Thyroid gland (tissue), 4 donors: ENCODE results near the gene GOT2. TPM values are rescaled to one million over a fixed set of nuclear protein-coding genes. Genes with fewer than 3 reads are reported as not detected.
A peak's percentile ranks its signal among the peaks of the same experiment; 100 is the strongest.
"Not testable (repeated sequence)": the region's sequence is repeated elsewhere in the genome, so short reads cannot be mapped to it uniquely, and the experiment has no call there.

Experiments used
- DNase-seq, 2 donors: peaks; one replicate each; pipeline ENCODE4 v3.0.0-alpha.2; 2019
- H3K27ac ChIP-seq, 3 donors: fragments of 200-600 bp; sonication (generic); 1 replicate in 2 of 3; 2 replicates in 1 of 3; pipeline ENCODE4 v1.5.1; 2016 to 2019; ENCODE audit warnings: mild to moderate bottlenecking in 1 of 3, moderate library complexity in 1 of 3
- H3K27me3 ChIP-seq: fragments of 200-600 bp; sonication (generic); one replicate; pipeline ENCODE4 v1.5.1; 2019
- H3K36me3 ChIP-seq, 2 donors: fragments of 200-600 bp; sonication (generic); one replicate each; pipeline ENCODE4 v1.5.1; 2016 to 2019
- H3K4me1 ChIP-seq, 2 donors: fragments of 200-600 bp; sonication (generic); one replicate each; pipeline ENCODE4 v1.5.1; 2017 to 2019
- H3K4me3 ChIP-seq, 3 donors: fragments of 200-600 bp; sonication (generic); replicated peaks in 1 of 3; 1 replicate in 2 of 3; 2 replicates in 1 of 3; pipeline ENCODE4 v1.5.1; 2016; ENCODE audit warnings: mild to moderate bottlenecking in 1 of 3
- H3K9me3 ChIP-seq: fragments of 200-600 bp; sonication (generic); one replicate; pipeline ENCODE4 v1.5.1; 2017
- POLR2A ChIP-seq, 2 donors: fragments of 450-650 bp; IDR thresholded peaks; one replicate each; pipeline ENCODE4 v1.6.1; 2017; ENCODE audit warnings: antibody characterized with exemption in 2 of 2, mild to moderate bottlenecking in 2 of 2, moderate library complexity in 1 of 2
- WGBS, 2 donors: methylation state at CpG; one replicate each; pipeline ENCODE4 v1.1.5; 2017; 5-methylcytosine and 5-hydroxymethylcytosine counted together
- intact Hi-C: fragments of 100-400 bp; cut with DNase I; formaldehyde crosslinking; loops from one replicate; pipeline ENCODE4 v1.15.1; 2023
- total RNA-seq, 4 donors: library from RNA; depleted of rRNA; stranded (reverse); fragments of >200 nt; gene quantifications; one replicate each; pipeline ENCODE4 v1.2.3, GENCODE V29; 2016
- TF ChIP-seq, protein P1 (sequence below), 6 experiments: fragments of 200-600 bp in 3 of 6; fragments of 450-650 bp in 3 of 6; sonication (generic) in 3 of 6; IDR thresholded peaks; one replicate each; pipeline ENCODE4 v1.5.1; 2016 to 2019; ENCODE audit warnings: antibody characterized with exemption in 6 of 6, mild to moderate bottlenecking in 2 of 6, inconsistent platforms in 1 of 6, moderate library complexity in 1 of 6

The GOT2 gene
- total RNA-seq, 4 donors from 2014 or later: 65.4 to 129 (median 93.4) TPM

DNA sequence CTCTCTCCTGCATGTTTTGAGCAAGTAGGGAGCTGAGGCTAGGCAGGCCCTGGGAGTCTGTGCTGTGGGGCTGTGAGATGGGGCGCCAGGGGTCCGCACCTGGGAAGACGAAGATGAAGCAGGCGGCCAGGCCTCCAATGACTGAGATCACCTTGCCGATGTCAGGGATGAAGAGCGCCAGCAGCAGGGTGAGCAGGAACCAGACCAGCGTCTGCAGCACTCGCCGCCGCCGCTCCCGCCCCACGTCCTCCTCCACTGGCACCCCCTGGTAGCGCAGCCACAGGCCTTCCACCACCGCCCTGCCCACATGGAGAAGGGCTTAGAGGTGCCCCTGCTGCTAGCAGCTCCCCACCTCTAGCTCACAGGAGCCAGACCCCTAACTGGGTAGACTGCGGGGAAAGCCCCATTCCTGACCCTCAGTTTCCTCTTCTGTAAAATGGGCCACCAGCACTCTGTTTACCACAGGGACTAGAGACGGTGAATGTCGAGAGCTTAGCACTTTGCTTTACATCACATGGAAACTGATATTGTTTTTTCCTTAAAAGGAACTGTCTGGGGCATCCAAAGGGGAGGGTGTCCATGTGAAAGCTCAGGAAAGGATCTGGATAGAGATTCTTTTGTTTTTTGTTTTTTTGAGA lies 63.1 kb downstream of the GOT2 start:
- H3K36me3 ChIP-seq: peaks cover 12 to 29% of the 10 kb centered on the region in 2 donors
- intact Hi-C loops: no loop called here
- no peak for DNase-seq
- H3K27me3 ChIP-seq: no peaks in the 10 kb centered on the region
- no peak overlapping the region for H3K4me3 ChIP-seq
- no peak overlapping the region for H3K27ac ChIP-seq
- H3K9me3 ChIP-seq: no peaks in the 10 kb centered on the region
- H3K4me1 ChIP-seq: no peaks in the 10 kb centered on the region
- WGBS, 2 donors: 93 to 96% methylated on average over 18 of the region's 18 CpGs
- no peak for TF ChIP-seq POLR2A (IDR thresholded peaks at IDR 0.05)
- TF ChIP-seq, protein P1, sequence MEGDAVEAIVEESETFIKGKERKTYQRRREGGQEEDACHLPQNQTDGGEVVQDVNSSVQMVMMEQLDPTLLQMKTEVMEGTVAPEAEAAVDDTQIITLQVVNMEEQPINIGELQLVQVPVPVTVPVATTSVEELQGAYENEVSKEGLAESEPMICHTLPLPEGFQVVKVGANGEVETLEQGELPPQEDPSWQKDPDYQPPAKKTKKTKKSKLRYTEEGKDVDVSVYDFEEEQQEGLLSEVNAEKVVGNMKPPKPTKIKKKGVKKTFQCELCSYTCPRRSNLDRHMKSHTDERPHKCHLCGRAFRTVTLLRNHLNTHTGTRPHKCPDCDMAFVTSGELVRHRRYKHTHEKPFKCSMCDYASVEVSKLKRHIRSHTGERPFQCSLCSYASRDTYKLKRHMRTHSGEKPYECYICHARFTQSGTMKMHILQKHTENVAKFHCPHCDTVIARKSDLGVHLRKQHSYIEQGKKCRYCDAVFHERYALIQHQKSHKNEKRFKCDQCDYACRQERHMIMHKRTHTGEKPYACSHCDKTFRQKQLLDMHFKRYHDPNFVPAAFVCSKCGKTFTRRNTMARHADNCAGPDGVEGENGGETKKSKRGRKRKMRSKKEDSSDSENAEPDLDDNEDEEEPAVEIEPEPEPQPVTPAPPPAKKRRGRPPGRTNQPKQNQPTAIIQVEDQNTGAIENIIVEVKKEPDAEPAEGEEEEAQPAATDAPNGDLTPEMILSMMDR (IDR thresholded peaks at IDR 0.05): no peak

DNA sequence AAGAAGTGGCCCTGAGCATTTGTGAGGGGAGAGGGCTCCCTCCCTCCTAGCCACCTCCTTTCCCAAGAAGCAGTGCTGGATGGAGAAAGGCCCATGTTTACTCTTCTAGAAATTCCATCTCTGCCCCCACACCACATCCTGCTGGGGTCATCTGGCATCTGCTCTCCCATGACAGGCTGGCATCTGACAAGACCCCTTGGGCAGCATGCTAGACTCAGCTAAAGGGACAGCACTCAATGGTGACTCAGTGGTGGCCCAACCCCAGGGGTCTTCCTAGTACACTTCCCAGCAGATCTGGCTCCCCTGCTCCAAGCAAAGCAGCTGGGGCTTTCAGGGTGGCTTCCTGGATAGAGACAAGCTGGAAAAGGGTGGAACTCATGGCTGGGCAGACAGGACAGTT lies 63.9 kb downstream of the GOT2 start:
- H3K4me3 ChIP-seq: no peak overlapping the region
- TF ChIP-seq POLR2A (IDR thresholded peaks at IDR 0.05): no peak
- TF ChIP-seq, protein P1 (IDR thresholded peaks at IDR 0.05): no peak
- no peak for DNase-seq
- H3K36me3 ChIP-seq: peaks cover 12 to 20% of the 10 kb centered on the region in 2 donors
- H3K27ac ChIP-seq: no peak overlapping the region
- intact Hi-C loops: no loop called here
- no peaks in the 10 kb centered on the region for H3K4me1 ChIP-seq
- H3K27me3 ChIP-seq: no peaks in the 10 kb centered on the region
- H3K9me3 ChIP-seq: no peaks in the 10 kb centered on the region

DNA sequence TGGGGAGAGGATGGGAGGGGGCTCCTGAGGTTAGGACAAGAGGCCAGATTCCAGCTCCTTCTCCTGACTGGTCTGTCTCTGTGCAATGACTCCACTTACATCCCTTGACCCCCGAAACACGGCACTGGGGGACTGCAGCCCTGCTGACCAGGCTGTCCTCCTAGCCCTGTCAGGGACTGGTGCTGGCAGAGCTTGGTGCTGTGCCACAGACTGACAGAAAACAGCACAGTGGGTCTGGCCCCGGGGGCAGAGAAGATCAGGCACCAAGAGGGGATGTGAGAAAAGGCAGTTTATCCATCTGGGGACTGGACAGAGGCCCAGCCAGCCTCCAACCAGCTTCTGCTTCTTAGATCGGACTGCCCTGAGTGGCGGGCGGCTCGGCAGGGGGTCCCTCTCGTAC lies 68.9 kb downstream of the GOT2 start:
- Histone ChIP-seq H3K4me1 (no peaks in the 10 kb centered on the region), H3K27ac (no peak overlapping the region), H3K4me3 (no peak overlapping the region), H3K36me3 (peaks cover 6 to 13% of the 10 kb centered on the region in 2 donors), H3K27me3 (no peaks in the 10 kb centered on the region), H3K9me3 (no peaks in the 10 kb centered on the region)
- TF ChIP-seq, protein P1 (IDR thresholded peaks at IDR 0.05): no peak
- no peak for TF ChIP-seq POLR2A (IDR thresholded peaks at IDR 0.05)
- 89% methylated on average over 8 of the region's 8 CpGs for WGBS, 2 donors
- intact Hi-C loops: no loop called here
- DNase-seq: no peak

DNA sequence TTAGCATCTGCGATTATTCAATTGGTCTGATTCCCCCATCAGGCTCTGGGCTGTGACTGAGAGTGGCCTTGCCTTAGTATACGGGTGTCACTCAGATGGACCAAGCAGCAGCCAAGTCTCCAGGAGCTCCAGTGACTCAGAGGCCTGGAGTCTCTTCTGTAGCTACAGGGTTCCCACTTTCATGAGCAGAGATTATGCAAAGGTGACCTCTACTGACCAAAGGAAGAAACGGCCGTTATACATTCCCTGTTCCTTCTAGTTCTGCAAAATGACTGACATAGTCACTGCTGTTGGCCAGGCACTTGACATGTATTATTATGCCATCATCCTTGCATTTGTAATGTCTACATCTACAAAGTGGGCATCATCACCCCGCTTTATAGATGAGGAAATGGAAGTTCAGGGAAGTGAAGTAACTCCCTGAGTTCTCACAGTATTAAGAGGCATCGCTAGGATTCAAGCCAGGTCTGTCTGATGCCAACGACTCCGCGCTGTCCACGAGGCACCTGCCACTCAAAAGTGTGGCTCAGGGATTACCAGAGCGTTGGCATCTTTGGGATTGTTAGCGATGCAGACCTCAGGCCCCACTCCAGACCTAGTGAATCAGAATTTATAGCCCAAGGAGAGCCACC lies 72.8 kb downstream of the GOT2 start:
- no peaks in the 10 kb centered on the region for H3K36me3 ChIP-seq
- 33 to 37% methylated on average over 12 of the region's 12 CpGs for WGBS, 2 donors
- no peaks in the 10 kb centered on the region for H3K4me1 ChIP-seq
- no peak for TF ChIP-seq POLR2A (IDR thresholded peaks at IDR 0.05)
- TF ChIP-seq, protein P1 (IDR thresholded peaks at IDR 0.05): peak in 5 of 6 experiments; percentile 10 to 69 (median 56)
- H3K9me3 ChIP-seq: no peaks in the 10 kb centered on the region
- peak; percentile 51 to 63 for DNase-seq
- no peaks in the 10 kb centered on the region for H3K27me3 ChIP-seq
- intact Hi-C loops: no loop called here
- no peak overlapping the region for H3K27ac ChIP-seq
- no peak overlapping the region for H3K4me3 ChIP-seq

DNA sequence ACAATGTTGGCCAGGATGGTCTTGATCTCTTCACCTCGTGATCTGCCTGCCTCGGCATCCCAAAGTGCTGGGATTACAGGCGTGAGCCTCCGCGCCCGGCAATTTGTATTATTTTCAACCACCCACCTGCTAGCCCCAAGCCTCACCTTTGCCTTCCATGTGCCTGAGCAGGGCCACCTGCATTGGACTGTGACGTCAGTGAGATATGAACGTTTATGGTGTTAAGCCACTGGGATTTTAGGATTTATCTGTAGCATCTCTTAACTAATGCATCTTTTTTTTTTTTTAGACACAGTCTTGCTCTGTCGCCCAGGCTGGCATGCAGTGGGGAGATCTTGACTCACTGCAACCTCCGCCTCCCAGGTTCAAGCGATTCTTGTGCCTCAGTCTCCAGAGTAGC lies 74.2 kb downstream of the GOT2 start:
- H3K36me3 ChIP-seq, H3K4me3 ChIP-seq, H3K9me3 ChIP-seq, H3K27me3 ChIP-seq, H3K4me1 ChIP-seq, DNase-seq, H3K27ac ChIP-seq: not testable (repeated sequence)
- intact Hi-C loops: loop anchor here (5.0 kb wide), 1 partner anchor 148 kb away; no protein-coding TSS in a partner anchor
- WGBS, 2 donors: 86 to 88% methylated on average over 11 of the region's 11 CpGs
